T-helper 2 cell (primary cell): ENCODE results near the gene IDI2.
A peak's percentile ranks its signal among the peaks of the same experiment; 100 is the strongest.

Source experiments
- DNase-seq, 5 experiments: peaks; one replicate each; pipeline versions ENCODE4 v3.0.0 to v3.0.0-alpha.2; 2012 to 2022

IDI2 gene

GRCh38 chr10:1003884-1004670, 21.6 kb downstream of the IDI2 start:
- no peak for DNase-seq

GRCh38 chr10:1002425-1003006, 23.1 kb downstream of the IDI2 start:
- DNase-seq, result no peak

GRCh38 chr10:997266-998022, 28.2 kb downstream of the IDI2 start:
- no peak for DNase-seq

- DNase-seq, result no peak
Observed at GRCh38 chr10:996031-996430, 29.6 kb downstream of the IDI2 start.

- no peak for DNase-seq
Observed at GRCh38 chr10:995559-995926, 30.1 kb downstream of the IDI2 start.

GRCh38 chr10:994836-995558, 30.7 kb downstream of the IDI2 start:
- no peak for DNase-seq

GRCh38 chr10:992871-993270, 32.8 kb downstream of the IDI2 start:
- DNase-seq, result no peak

GRCh38 chr10:992467-992866, 33.2 kb downstream of the IDI2 start:
- no peak for DNase-seq

- no peak for DNase-seq
Observed at GRCh38 chr10:990808-991207, 34.9 kb downstream of the IDI2 start.

GRCh38 chr10:988667-989545, 36.8 kb downstream of the IDI2 start:
- DNase-seq, result peak in 1 of 5 experiments; percentile 26

- peak; percentile 87 to 99 (median 93) for DNase-seq
Observed at GRCh38 chr10:987870-988666, 37.6 kb downstream of the IDI2 start, which contains the start of gene GTPBP4. GTPBP4 (plus strand) TSS chr10:988434; CDS start chr10:988480, 46 bp downstream.

- DNase-seq, result no peak
Observed at GRCh38 chr10:987620-987869, 38.1 kb downstream of the IDI2 start.

- DNase-seq, result no peak
Observed at GRCh38 chr10:986881-987619, 38.6 kb downstream of the IDI2 start.

- DNase-seq, result peak in 1 of 5 experiments; percentile 47
Observed at GRCh38 chr10:986137-986825, 39.4 kb downstream of the IDI2 start.

- no peak for DNase-seq
Observed at GRCh38 chr10:985361-985760, 40.3 kb downstream of the IDI2 start.

GRCh38 chr10:983971-984655, 41.5 kb downstream of the IDI2 start:
- no peak for DNase-seq

- no peak for DNase-seq
Observed at GRCh38 chr10:983401-983800, 42.3 kb downstream of the IDI2 start.

- DNase-seq, result no peak
Observed at GRCh38 chr10:980468-981093, 45.1 kb downstream of the IDI2 start.
